GM23338 (cell line): ENCODE measurements around the gene CNTNAP5. TPM values are rescaled to one million over a fixed set of nuclear protein-coding genes. Genes with fewer than 3 reads are reported as not detected.

Source experiments
- ATAC-seq: fragments of 200-7000 bp; cut with Tn5 transposase; 3 replicates; pipeline ENCODE4 v1.9.1; 2020
- DNase-seq: peaks from one replicate; pipeline ENCODE4 v3.0.0-alpha.2; 2015; ENCODE audit warnings: low spot score
- H2AFZ ChIP-seq: fragments of 200-600 bp; sonication (generic); 2 replicates; pipeline ENCODE4 v1.8.0; 2016; ENCODE audit warnings: antibody characterized with exemption, mild to moderate bottlenecking, moderate library complexity
- H3F3A ChIP-seq: fragments of 200-600 bp; sonication (generic); replicated peaks from 2 replicates; pipeline ENCODE4 v1.8.0; 2017; ENCODE audit warnings: antibody characterized with exemption, mixed run types, low read depth
- H3K27ac ChIP-seq: fragments of 200-600 bp; sonication (generic); 2 replicates; pipeline ENCODE4 v1.6.1; 2016; ENCODE audit warnings: low read depth
- H3K27me3 ChIP-seq: fragments of 200-600 bp; sonication (generic); 2 replicates; pipeline ENCODE4 v1.8.0; 2016; ENCODE audit warnings: mild to moderate bottlenecking, mixed run types, moderate library complexity; ENCODE audit not compliant: insufficient read depth
- H3K36me3 ChIP-seq: fragments of 200-600 bp; sonication (generic); 2 replicates; pipeline ENCODE4 v1.8.0; 2016; ENCODE audit warnings: mild to moderate bottlenecking; ENCODE audit not compliant: insufficient read depth
- H3K4me1 ChIP-seq: fragments of 200-600 bp; sonication (generic); 2 replicates; pipeline ENCODE4 v1.8.0; 2016; ENCODE audit warnings: mild to moderate bottlenecking, moderate library complexity; ENCODE audit not compliant: insufficient read depth
- H3K4me2 ChIP-seq: fragments of 200-600 bp; sonication (generic); 2 replicates; pipeline ENCODE4 v1.7.1; 2017; ENCODE audit warnings: mixed run types
- H3K4me3 ChIP-seq: fragments of 200-600 bp; sonication (generic); 2 replicates; pipeline ENCODE4 v1.6.1; 2016; ENCODE audit warnings: mixed run types
- H3K79me2 ChIP-seq: fragments of 200-600 bp; sonication (generic); replicated peaks from 2 replicates; pipeline ENCODE4 v1.8.0; 2017; ENCODE audit warnings: mild to moderate bottlenecking; ENCODE audit not compliant: insufficient read depth
- H3K9me2 ChIP-seq: fragments of 200-600 bp; sonication (generic); 2 replicates; pipeline ENCODE4 v1.8.0; 2017; ENCODE audit not compliant: insufficient read depth
- H4K20me1 ChIP-seq: fragments of 200-600 bp; sonication (generic); replicated peaks from 2 replicates; pipeline ENCODE4 v1.8.0; 2017; ENCODE audit warnings: mild to moderate bottlenecking; ENCODE audit not compliant: insufficient read depth
- H3K27ac Mint-ChIP-seq: 2 replicates; pipeline ENCODE4 v1.8.0; 2020; ENCODE audit warnings: inconsistent platforms, mild to moderate bottlenecking, moderate library complexity, mixed read lengths
- H3K27me3 Mint-ChIP-seq: 3 replicates; pipeline ENCODE4 v1.8.0; 2022; ENCODE audit warnings: low read depth, mild to moderate bottlenecking, moderate library complexity, mixed read lengths, inconsistent platforms; ENCODE audit not compliant: insufficient read depth, poor library complexity
- H3K36me3 Mint-ChIP-seq: 3 replicates; pipeline ENCODE4 v1.8.0; 2021; ENCODE audit warnings: low read depth, mild to moderate bottlenecking, inconsistent platforms, moderate library complexity, mixed read lengths
- H3K4me1 Mint-ChIP-seq: 3 replicates; pipeline ENCODE4 v1.8.0; 2020; ENCODE audit warnings: mild to moderate bottlenecking, inconsistent platforms, mixed read lengths
- H3K4me3 Mint-ChIP-seq: 3 replicates; pipeline ENCODE4 v1.8.0; 2021; ENCODE audit warnings: moderate library complexity, mild to moderate bottlenecking, inconsistent platforms, mixed read lengths
- H3K9me3 Mint-ChIP-seq: 3 replicates; pipeline ENCODE4 v1.8.0; 2020; ENCODE audit warnings: moderate library complexity, mild to moderate bottlenecking, inconsistent platforms, mixed read lengths
- CREB1 ChIP-seq: fragments of 250-450 bp; sonication (Bioruptor Pico); IDR thresholded peaks from 2 replicates; pipeline ENCODE4 v1.5.0; 2020; ENCODE audit warnings: low read depth, mild to moderate bottlenecking, moderate library complexity
- CTCF ChIP-seq, 2 experiments: fragments of 200-600 bp in 1 of 2; sonication (generic) in 1 of 2; conservative IDR thresholded peaks; 2 replicates each; pipeline versions ENCODE4 v1.5.1 to v1.6.1; 2016 to 2017; ENCODE audit warnings: antibody characterized with exemption in 2 of 2, low read depth in 2 of 2, mild to moderate bottlenecking in 2 of 2, moderate library complexity in 1 of 2
- ETS1 ChIP-seq: IDR thresholded peaks from 2 replicates; pipeline ENCODE4 v1.6.1; 2016; ENCODE audit warnings: antibody characterized with exemption
- EZH2 ChIP-seq: fragments of 200-600 bp; sonication (generic); IDR thresholded peaks from one replicate; pipeline ENCODE4 v1.8.0; 2017; ENCODE audit warnings: antibody characterized with exemption, mild to moderate bottlenecking, low read depth; ENCODE audit not compliant: unreplicated experiment
- EZH2phosphoT487 ChIP-seq: fragments of 200-600 bp; sonication (generic); IDR thresholded peaks from one replicate; pipeline ENCODE4 v1.8.1; 2018; ENCODE audit warnings: antibody characterized with exemption; ENCODE audit not compliant: unreplicated experiment
- JUNB ChIP-seq: IDR thresholded peaks from one replicate; pipeline ENCODE4 v1.6.1; 2016; ENCODE audit warnings: antibody characterized with exemption; ENCODE audit not compliant: unreplicated experiment
- NANOG ChIP-seq: IDR thresholded peaks from 2 replicates; pipeline ENCODE4 v1.6.1; 2016; ENCODE audit warnings: antibody characterized with exemption, borderline replicate concordance
- POLR2AphosphoS5 ChIP-seq: IDR thresholded peaks from 2 replicates; pipeline ENCODE4 v1.6.1; 2016; ENCODE audit warnings: antibody characterized with exemption, low read depth
- REST ChIP-seq: IDR thresholded peaks from one replicate; pipeline ENCODE4 v1.6.1; 2018; ENCODE audit warnings: antibody characterized with exemption; ENCODE audit not compliant: unreplicated experiment
- STAT1 ChIP-seq: IDR thresholded peaks from one replicate; pipeline ENCODE4 v1.6.1; 2016; ENCODE audit warnings: antibody characterized with exemption; ENCODE audit not compliant: unreplicated experiment
- ZNF114 ChIP-seq: fragments of 250-450 bp; sonication (Bioruptor Pico); IDR thresholded peaks from 2 replicates; pipeline ENCODE4 v1.5.0; 2020; ENCODE audit warnings: mild to moderate bottlenecking, moderate library complexity
- ZNF331 ChIP-seq: fragments of 250-450 bp; sonication (Bioruptor Pico); IDR thresholded peaks from 2 replicates; pipeline ENCODE4 v1.5.0; 2020; ENCODE audit warnings: low read depth, mild to moderate bottlenecking, moderate library complexity
- ZNF462 ChIP-seq: fragments of 250-450 bp; sonication (Bioruptor Pico); IDR thresholded peaks from 2 replicates; pipeline ENCODE4 v1.5.0; 2020; ENCODE audit warnings: mild to moderate bottlenecking, moderate library complexity
- polyA plus RNA-seq: library from polyadenylated mRNA; unstranded; fragments of >200 nt; fragmentation: Nextera tagmentation; extraction: Ambion mirVana; gene quantifications from 2 replicates; pipeline ENCODE4 v1.2.1, GENCODE V29; 2016
- total RNA-seq: library from RNA; depleted of rRNA; stranded (reverse); fragments of >200 nt; shearing (Covaris generic); gene quantifications from 2 replicates; pipeline ENCODE4 v1.2.3, GENCODE V29; 2014

Gene CNTNAP5
- total and polyA plus RNA-seq, 2 experiments from 2014 or later, result 0.49 to 0.50 TPM

GRCh38 chr2:124584615-124585014 is 559.5 kb downstream of the CNTNAP5 start:
- Mint-ChIP-seq H3K4me1 (peaks cover 18% of the 10 kb centered on the region), H3K4me3 (no peak overlapping the region), H3K9me3 (no peaks in the 10 kb centered on the region), H3K27me3 (no peaks in the 10 kb centered on the region), H3K36me3 (no peaks in the 10 kb centered on the region), H3K27ac (no peak overlapping the region)
- H3K9me2 ChIP-seq, result peaks cover 4% of the 10 kb centered on the region; the same call in 1 of the 2 replicates
- H4K20me1 ChIP-seq, result no peaks in the 10 kb centered on the region
- ATAC-seq (no peak), DNase-seq (no peak)
- H3F3A ChIP-seq, result no peaks in the 10 kb centered on the region
- TF ChIP-seq EZH2phosphoT487 (no peak), POLR2AphosphoS5 (no peak), EZH2 (no peak), CREB1 (CRISPR knock-in tag) (no peak), NANOG (no peak), REST (no peak), JUNB (no peak), ZNF462 (no peak), ZNF331 (no peak), STAT1 (no peak), ZNF114 (CRISPR knock-in tag) (no peak), ETS1 (no peak), CTCF (conservative IDR thresholded peaks at IDR 0.05; ENCODE audit: low read depth in 2 of 2) (no peak)
- no peak overlapping the region for H3K4me2 ChIP-seq
- peaks cover 18% of the 10 kb centered on the region for H3K4me1 ChIP-seq
- no peaks in the 10 kb centered on the region for H3K36me3 ChIP-seq
- no peak overlapping the region for H3K27ac ChIP-seq
- H3K27me3 ChIP-seq, result no peaks in the 10 kb centered on the region
- H3K79me2 ChIP-seq, result no peaks in the 10 kb centered on the region
- no peak overlapping the region for H3K4me3 ChIP-seq
- H2AFZ ChIP-seq, result no peak overlapping the region
